Measurements from ENCODE around the gene FRY.

The FRY gene

GRCh38 chr13:32147193-32147592 is 115.6 kb downstream of the FRY start:
- DNase-seq (ENCODE audit: low read depth, low spot score), result no peak
- H3K4me3 ChIP-seq (ENCODE audit: low read length), result no peak overlapping the region

GRCh38 chr13:32147976-32148375 is 116.4 kb downstream of the FRY start:
- no peak for DNase-seq (ENCODE audit: low read depth, low spot score)
- H3K4me3 ChIP-seq (ENCODE audit: low read length), result no peak overlapping the region

GRCh38 chr13:32150239-32150638 is 118.7 kb downstream of the FRY start:
- no peak for DNase-seq (ENCODE audit: low read depth, low spot score)
- H3K4me3 ChIP-seq (ENCODE audit: low read length), result no peak overlapping the region

- DNase-seq (ENCODE audit: low read depth, low spot score), result no peak
- H3K4me3 ChIP-seq (ENCODE audit: low read length), result no peak overlapping the region
These were observed 119.2 kb downstream of the FRY start for GRCh38 chr13:32150794-32151193.

- no peak for DNase-seq (ENCODE audit: low read depth, low spot score)
- H3K4me3 ChIP-seq (ENCODE audit: low read length), result no peak overlapping the region
These were observed 119.7 kb downstream of the FRY start for GRCh38 chr13:32151240-32151639.

GRCh38 chr13:32153056-32153455 is 121.5 kb downstream of the FRY start:
- no peak overlapping the region for H3K4me3 ChIP-seq (ENCODE audit: low read length)
- DNase-seq (ENCODE audit: low read depth, low spot score), result no peak

GRCh38 chr13:32159137-32159869 is 127.7 kb downstream of the FRY start:
- no peak overlapping the region for H3K4me3 ChIP-seq (ENCODE audit: low read length)
- no peak for DNase-seq (ENCODE audit: low read depth, low spot score)

- DNase-seq (ENCODE audit: low read depth, low spot score), result no peak
These were observed 130.9 kb downstream of the FRY start for GRCh38 chr13:32162395-32163005.

GRCh38 chr13:32164622-32165268 is 133.2 kb downstream of the FRY start:
- no peak overlapping the region for H3K4me3 ChIP-seq (ENCODE audit: low read length)
- peak; percentile 76 for DNase-seq (ENCODE audit: low read depth, low spot score)

More at GRCh38 chr13:32162395-32163005, 130.9 kb downstream of the FRY start:
- H3K4me3 ChIP-seq (ENCODE audit: low read length), result no peak overlapping the region

- DNase-seq (ENCODE audit: low read depth, low spot score), result no peak
These were observed 134.2 kb downstream of the FRY start for GRCh38 chr13:32165796-32166195.

GRCh38 chr13:32168131-32168530 is 136.6 kb downstream of the FRY start:
- DNase-seq (ENCODE audit: low read depth, low spot score), result no peak
- H3K4me3 ChIP-seq (ENCODE audit: low read length), result no peak overlapping the region

More at GRCh38 chr13:32165796-32166195, 134.2 kb downstream of the FRY start:
- H3K4me3 ChIP-seq (ENCODE audit: low read length), result no peak overlapping the region

- no peak overlapping the region for H3K4me3 ChIP-seq (ENCODE audit: low read length)
- DNase-seq (ENCODE audit: low read depth, low spot score), result no peak
These were observed 139.3 kb downstream of the FRY start for GRCh38 chr13:32170841-32171240.

GRCh38 chr13:32173881-32174280 is 142.3 kb downstream of the FRY start:
- H3K4me3 ChIP-seq (ENCODE audit: low read length), result no peak overlapping the region
- DNase-seq (ENCODE audit: low read depth, low spot score), result no peak

GRCh38 chr13:32174366-32174765 is 142.8 kb downstream of the FRY start:
- no peak for DNase-seq (ENCODE audit: low read depth, low spot score)
- no peak overlapping the region for H3K4me3 ChIP-seq (ENCODE audit: low read length)

- DNase-seq (ENCODE audit: low read depth, low spot score), result no peak
- no peak overlapping the region for H3K4me3 ChIP-seq (ENCODE audit: low read length)
These were observed 143.7 kb downstream of the FRY start for GRCh38 chr13:32175307-32175706.

- no peak overlapping the region for H3K4me3 ChIP-seq (ENCODE audit: low read length)
These were observed 144.4 kb downstream of the FRY start for GRCh38 chr13:32175943-32176342.

GRCh38 chr13:32176696-32177095 is 145.1 kb downstream of the FRY start:
- no peak overlapping the region for H3K4me3 ChIP-seq (ENCODE audit: low read length)
- no peak for DNase-seq (ENCODE audit: low read depth, low spot score)

More at GRCh38 chr13:32175943-32176342, 144.4 kb downstream of the FRY start:
- no peak for DNase-seq (ENCODE audit: low read depth, low spot score)

GRCh38 chr13:32178763-32179162 is 147.2 kb downstream of the FRY start:
- H3K4me3 ChIP-seq (ENCODE audit: low read length), result no peak overlapping the region
- no peak for DNase-seq (ENCODE audit: low read depth, low spot score)

- H3K4me3 ChIP-seq (ENCODE audit: low read length), result no peak overlapping the region
- no peak for DNase-seq (ENCODE audit: low read depth, low spot score)
These were observed 148.1 kb downstream of the FRY start for GRCh38 chr13:32179708-32180107.

GRCh38 chr13:32187651-32188050 is 156.1 kb downstream of the FRY start:
- DNase-seq (ENCODE audit: low read depth, low spot score), result no peak
- no peak overlapping the region for H3K4me3 ChIP-seq (ENCODE audit: low read length)

Measured in Jurkat, Clone E6-1 (cell line).